Activated CD4-positive, alpha-beta T cell treated with anti-CD3 and anti-CD28 coated beads for 36 hours (primary cell): ENCODE data around the gene RPS6KA4. TPM values are rescaled to one million over a fixed set of nuclear protein-coding genes. Genes with fewer than 3 reads are reported as not detected.

ENCODE experiments used
- microRNA-seq: library from miRNA; unstranded; fragments of <30 nt; microRNA quantifications from one replicate; pipeline ENCODE4 v1.2.0, GENCODE V29; 2021; ENCODE audit warnings: borderline replicate concordance
- total RNA-seq, 2 experiments: library from RNA; stranded (reverse); gene quantifications; one replicate each; pipeline ENCODE4 v1.2.3, GENCODE V29; 2021

The RPS6KA4 gene
- total RNA-seq, 2 experiments from 2014 or later: 22.0 to 30.2 TPM

Small RNAs within 50 kb of the gene (microRNA-seq; reads per million reads assigned to microRNA genes)
- gene MIR1237 (4.9 reads per million, percentile 13 among the genes with 10 or more reads in this experiment), gene MIR7155 (2.8 reads per million)

Other genes with a start within 250 kb of the RPS6KA4 start
- 10 to 100 TPM; 26.4 to 28.6 TPM for gene MACROD1, start 193.0 kb upstream of the RPS6KA4 start, total RNA-seq
- gene STIP1, start 173.0 kb upstream of the RPS6KA4 start, total RNA-seq: 100 to 1,000 TPM; 398 to 403 TPM
- gene FERMT3, start 152.4 kb upstream of the RPS6KA4 start, total RNA-seq: 100 to 1,000 TPM; 182 to 184 TPM
- gene TRPT1, start 133.0 kb upstream of the RPS6KA4 start, total RNA-seq: 10 to 100 TPM; 23.9 to 27.1 TPM
- 10 to 100 TPM; 61.8 to 74.1 TPM for gene NUDT22, start 132.9 kb upstream of the RPS6KA4 start, total RNA-seq
- gene DNAJC4, start 128.6 kb upstream of the RPS6KA4 start, total RNA-seq: 10 to 100 TPM; 21.9 to 23.1 TPM
- gene VEGFB, start 124.6 kb upstream of the RPS6KA4 start, total RNA-seq: 10 to 100 TPM; 80.0 to 80.3 TPM
- 10 to 100 TPM; 19.9 to 21.3 TPM for gene FKBP2, start 118.1 kb upstream of the RPS6KA4 start, total RNA-seq
- 100 to 1,000 TPM; 261 to 267 TPM for gene PPP1R14B, start 112.2 kb upstream of the RPS6KA4 start, total RNA-seq
- gene PLCB3, start 107.6 kb upstream of the RPS6KA4 start, total RNA-seq: 10 to 100 TPM in 1 of 2 experiments, 1 to 10 TPM in 1; 9.0 to 10.9 TPM
- 10 to 100 TPM; 21.3 to 22.9 TPM for gene BAD, start 74.5 kb upstream of the RPS6KA4 start, total RNA-seq
- 10 to 100 TPM; 23.6 to 27.2 TPM for gene GPR137, start 73.3 kb upstream of the RPS6KA4 start, total RNA-seq
- not detected for gene KCNK4, start 67.9 kb upstream of the RPS6KA4 start, total RNA-seq
- gene CATSPERZ, start 58.8 kb upstream of the RPS6KA4 start, total RNA-seq: under 1 TPM in 1 of 2 experiments, not detected in 1; 0.39 TPM
- gene ESRRA, start 53.6 kb upstream of the RPS6KA4 start, total RNA-seq: 10 to 100 TPM; 19.0 to 29.6 TPM
- 100 to 1,000 TPM; 185 to 243 TPM for gene TRMT112, start 41.6 kb upstream of the RPS6KA4 start, total RNA-seq
- 100 to 1,000 TPM; 110 to 142 TPM for gene PRDX5, start 41.0 kb upstream of the RPS6KA4 start, total RNA-seq
- 10 to 100 TPM; 58.4 to 71.3 TPM for gene CCDC88B, start 19.0 kb upstream of the RPS6KA4 start, total RNA-seq
- gene SLC22A11, start 196.8 kb downstream of the RPS6KA4 start, total RNA-seq: under 1 TPM in 1 of 2 experiments, not detected in 1; 0.05 TPM
- not detected for gene SLC22A12, start 232.1 kb downstream of the RPS6KA4 start, total RNA-seq